SK-N-SH treated with all-trans-retinoic acid at 6 μM for 48 hours (cell line): ENCODE results near the gene ADAMTS4.

Source experiments
- ATAC-seq: fragments of 200-7000 bp; cut with Tn5 transposase; 3 replicates; pipeline ENCODE4 v1.9.1; 2020; ENCODE audit warnings: mild to moderate bottlenecking, moderate library complexity
- ARNTL ChIP-seq: fragments of 450-650 bp; formaldehyde crosslinking; IDR thresholded peaks from 2 replicates; pipeline ENCODE4 v1.5.0; 2020; ENCODE audit warnings: low read depth, mild to moderate bottlenecking, moderate library complexity, borderline replicate concordance
- BACH2 ChIP-seq: fragments of 250-450 bp; sonication (Bioruptor Pico); IDR thresholded peaks from 2 replicates; pipeline ENCODE4 v1.9.0; 2021; ENCODE audit warnings: mild to moderate bottlenecking, borderline replicate concordance
- CREB5 ChIP-seq: fragments of 250-450 bp; sonication (Bioruptor Pico); IDR thresholded peaks from 2 replicates; pipeline ENCODE4 v1.5.1; 2020; ENCODE audit warnings: low read depth, mild to moderate bottlenecking, moderate library complexity
- CSDC2 ChIP-seq: fragments of 250-450 bp; sonication (Bioruptor Pico); IDR thresholded peaks from 2 replicates; pipeline ENCODE4 v1.5.0; 2020; ENCODE audit warnings: mild to moderate bottlenecking, moderate library complexity
- CSRNP3 ChIP-seq: fragments of 250-450 bp; sonication (Bioruptor Pico); IDR thresholded peaks from 2 replicates; pipeline ENCODE4 v1.5.1; 2021; ENCODE audit warnings: mild to moderate bottlenecking, moderate library complexity
- GLIS3 ChIP-seq: fragments of 250-450 bp; sonication (Bioruptor Pico); IDR thresholded peaks from 2 replicates; pipeline ENCODE4 v1.5.0; 2020; ENCODE audit warnings: mild to moderate bottlenecking, moderate library complexity
- ISL1 ChIP-seq: fragments of 250-450 bp; sonication (Bioruptor Pico); IDR thresholded peaks from 2 replicates; pipeline ENCODE4 v2.1.2; 2022; ENCODE audit warnings: mild to moderate bottlenecking, moderate library complexity
- OSR1 ChIP-seq: fragments of 250-450 bp; sonication (Bioruptor Pico); IDR thresholded peaks from 2 replicates; pipeline ENCODE4 v1.8.0; 2022; ENCODE audit warnings: moderate library complexity, mild to moderate bottlenecking, inconsistent platforms
- PATZ1 ChIP-seq: fragments of 250-450 bp; sonication (Bioruptor Pico); IDR thresholded peaks from 2 replicates; pipeline ENCODE4 v1.8.0; 2020; ENCODE audit warnings: mild to moderate bottlenecking, moderate library complexity, borderline replicate concordance
- POU6F1 ChIP-seq: fragments of 250-450 bp; sonication (Bioruptor Pico); IDR thresholded peaks from 2 replicates; pipeline ENCODE4 v1.8.0; 2021; ENCODE audit warnings: low read depth, mild to moderate bottlenecking, moderate library complexity, borderline replicate concordance
- PPARA ChIP-seq: fragments of 250-450 bp; sonication (Bioruptor Pico); IDR thresholded peaks from 2 replicates; pipeline ENCODE4 v1.5.0; 2020; ENCODE audit warnings: mild to moderate bottlenecking, borderline replicate concordance
- RARB ChIP-seq: fragments of 250-450 bp; sonication (Bioruptor Pico); IDR thresholded peaks from 2 replicates; pipeline ENCODE4 v1.8.0; 2021; ENCODE audit warnings: mild to moderate bottlenecking, moderate library complexity
- SNAI2 ChIP-seq: fragments of 250-450 bp; sonication (Bioruptor Pico); IDR thresholded peaks from 2 replicates; pipeline ENCODE4 v1.5.0; 2020; ENCODE audit warnings: mild to moderate bottlenecking, moderate library complexity
- TCF4 ChIP-seq: fragments of 250-450 bp; sonication (Bioruptor Pico); IDR thresholded peaks from 2 replicates; pipeline ENCODE4 v1.8.0; 2021; ENCODE audit warnings: mild to moderate bottlenecking, moderate library complexity, borderline replicate concordance
- TOX ChIP-seq: fragments of 250-450 bp; sonication (Bioruptor Pico); IDR thresholded peaks from 2 replicates; pipeline ENCODE4 v1.8.0; 2021; ENCODE audit warnings: mild to moderate bottlenecking, moderate library complexity, borderline replicate concordance
- TSHZ2 ChIP-seq: fragments of 250-450 bp; sonication (Bioruptor Pico); IDR thresholded peaks from 2 replicates; pipeline ENCODE4 v1.5.0; 2020; ENCODE audit warnings: mild to moderate bottlenecking, moderate library complexity
- ZC3H10 ChIP-seq: fragments of 250-450 bp; sonication (Bioruptor Pico); IDR thresholded peaks from 2 replicates; pipeline ENCODE4 v1.5.1; 2021; ENCODE audit warnings: mild to moderate bottlenecking, moderate library complexity
- ZFP3 ChIP-seq: fragments of 250-450 bp; sonication (Bioruptor Pico); IDR thresholded peaks from 2 replicates; pipeline ENCODE4 v1.5.0; 2020; ENCODE audit warnings: mild to moderate bottlenecking, moderate library complexity
- ZFP30 ChIP-seq: fragments of 450-650 bp; formaldehyde crosslinking; IDR thresholded peaks from 2 replicates; pipeline ENCODE4 v1.5.0; 2022; ENCODE audit warnings: mild to moderate bottlenecking, moderate library complexity
- ZNF565 ChIP-seq: fragments of 450-650 bp; formaldehyde crosslinking; conservative IDR thresholded peaks from 2 replicates; pipeline ENCODE4 v1.5.0; 2020; ENCODE audit warnings: low read depth, mild to moderate bottlenecking, moderate library complexity
- ZNF70 ChIP-seq: fragments of 450-650 bp; formaldehyde crosslinking; IDR thresholded peaks from 2 replicates; pipeline ENCODE4 v1.5.0; 2020; ENCODE audit warnings: mild to moderate bottlenecking, moderate library complexity
- ZNF8 ChIP-seq: fragments of 450-650 bp; formaldehyde crosslinking; IDR thresholded peaks from 2 replicates; pipeline ENCODE4 v1.5.0; 2020; ENCODE audit warnings: mild to moderate bottlenecking, moderate library complexity

ADAMTS4 gene

GRCh38 chr1:161172776-161173376 is 26.0 kb downstream of the ADAMTS4 start:
- ATAC-seq: no peak
- no peak for TF ChIP-seq POU6F1 (CRISPR knock-in tag)
- TF ChIP-seq ZNF565 (CRISPR knock-in tag): no peak
- no peak for TF ChIP-seq PPARA (CRISPR knock-in tag)
- TF ChIP-seq RARB (CRISPR knock-in tag): no peak
- TF ChIP-seq ZNF70: no peak
- no peak for TF ChIP-seq TSHZ2 (CRISPR knock-in tag)

- no peak for TF ChIP-seq POU6F1 (CRISPR knock-in tag)
- TF ChIP-seq ZNF8 (CRISPR knock-in tag): no peak
- TF ChIP-seq PATZ1 (CRISPR knock-in tag): no peak
- no peak for TF ChIP-seq BACH2 (CRISPR knock-in tag)
- TF ChIP-seq GLIS3 (CRISPR knock-in tag): no peak
- no peak for TF ChIP-seq OSR1 (CRISPR knock-in tag)
- no peak for TF ChIP-seq ARNTL (CRISPR knock-in tag)
- no peak for TF ChIP-seq ISL1 (CRISPR knock-in tag)
- TF ChIP-seq CREB5: no peak
- no peak for TF ChIP-seq SNAI2 (CRISPR knock-in tag)
- no peak for TF ChIP-seq TCF4
- TF ChIP-seq ZFP30 (CRISPR knock-in tag): no peak
- TF ChIP-seq ZNF70: no peak
- no peak for TF ChIP-seq ZFP3
- TF ChIP-seq, all 23 proteins: peak for 0
- no peak for ATAC-seq
Observed at GRCh38 chr1:161172349-161172748, 26.5 kb downstream of the ADAMTS4 start.

- TF ChIP-seq ZNF8 (CRISPR knock-in tag) (no peak), BACH2 (CRISPR knock-in tag) (no peak), ZNF70 (no peak), CSDC2 (no peak), CSRNP3 (CRISPR knock-in tag) (no peak), ZFP30 (CRISPR knock-in tag) (no peak), ZC3H10 (CRISPR knock-in tag) (no peak), GLIS3 (CRISPR knock-in tag) (no peak), ZNF565 (CRISPR knock-in tag) (no peak), TOX (no peak), OSR1 (CRISPR knock-in tag) (no peak), TCF4 (no peak)
- TF ChIP-seq, all 23 proteins: peak for 0
Observed at GRCh38 chr1:161171696-161172095, 27.2 kb downstream of the ADAMTS4 start.

More at GRCh38 chr1:161171696-161172095, 27.2 kb downstream of the ADAMTS4 start:
- no peak for ATAC-seq
